Fibroblast of skin of left quadriceps (primary cell): Measurements from ENCODE around the gene EML2.
"Not testable (repeated sequence)": the region's sequence is repeated elsewhere in the genome, so short reads cannot be mapped to it uniquely, and the experiment has no call there.

Experiments used
- DNase-seq, 2 experiments: peaks; one replicate each; pipeline ENCODE4 v3.0.0-alpha.2; 2013; ENCODE audit warnings: low read depth in 2 of 2

EML2 gene

DNA sequence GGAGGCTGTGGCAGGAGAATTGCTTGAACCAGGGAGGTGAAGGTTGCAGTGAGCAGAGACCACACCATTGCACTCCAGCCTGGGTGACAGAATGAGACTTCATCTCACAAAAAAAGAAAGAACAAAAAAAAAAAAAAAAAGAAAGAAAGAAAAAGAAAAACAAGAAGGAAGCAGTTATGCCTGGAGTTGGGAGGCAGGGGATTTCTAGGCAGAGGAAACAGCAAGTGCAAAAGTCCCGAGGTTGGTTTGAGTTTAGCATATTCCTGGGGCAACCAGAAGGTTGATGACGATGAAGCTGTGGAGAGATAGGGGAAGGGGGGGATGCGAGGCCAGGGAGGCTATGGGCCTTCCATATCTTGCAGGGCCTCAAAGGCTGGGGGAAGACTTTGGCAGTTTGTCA, 11.5 kb upstream of the EML2 start:
- no peak for DNase-seq

DNA sequence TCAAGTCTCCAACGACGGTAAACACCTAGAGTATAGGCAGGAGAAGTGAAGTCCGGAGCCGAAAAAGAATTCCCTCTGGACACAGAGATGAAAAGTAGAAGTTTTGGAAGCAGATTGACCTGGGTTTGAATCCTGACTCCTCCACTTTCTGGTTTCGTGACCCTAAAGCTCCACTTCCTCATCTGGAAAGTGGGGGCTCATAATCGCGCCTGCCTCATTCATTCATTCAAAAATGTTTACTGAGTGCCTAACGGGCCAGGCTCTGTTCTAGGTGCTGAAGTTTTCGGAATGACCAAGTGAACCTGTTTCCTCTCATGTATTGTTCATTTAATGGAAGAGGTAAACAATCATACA, 7.1 kb upstream of the EML2 start:
- DNase-seq = no peak

DNA sequence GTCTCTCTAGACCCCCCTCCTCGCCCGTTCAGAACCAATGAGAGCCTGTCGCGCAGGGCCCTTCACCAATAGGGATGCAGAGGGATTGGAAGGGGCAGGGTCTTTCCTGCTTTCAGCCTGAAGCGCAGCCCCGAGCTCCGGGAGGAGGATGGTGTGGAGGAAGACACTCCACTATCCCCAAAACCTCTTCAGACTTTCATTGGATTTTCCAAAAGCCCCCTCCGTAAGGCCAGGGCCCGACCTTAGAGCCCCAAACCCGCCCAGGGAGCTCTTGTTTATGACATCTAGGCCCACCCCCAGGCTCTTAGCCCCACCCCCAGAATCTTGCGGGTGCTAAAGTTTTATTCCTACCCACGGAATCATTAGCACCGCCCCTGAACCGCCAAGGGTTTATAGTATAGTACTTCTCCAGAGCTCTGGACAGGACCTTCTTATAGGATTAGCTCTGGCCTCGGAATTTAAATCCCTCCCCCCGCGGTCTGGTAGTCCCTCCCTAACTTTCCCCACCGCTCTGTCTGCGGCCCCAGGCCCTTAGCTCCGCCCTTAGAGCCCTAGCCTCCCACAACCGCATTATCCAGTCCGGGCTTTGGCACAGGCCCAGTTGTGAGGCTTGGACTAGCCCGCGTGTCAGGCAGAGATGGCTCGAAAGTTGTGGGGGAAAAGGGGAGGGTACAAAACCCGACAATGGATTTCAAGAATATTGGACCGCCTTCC, 6.6 kb upstream of the EML2 start:
- peak; percentile 84 to 86 for DNase-seq

DNA sequence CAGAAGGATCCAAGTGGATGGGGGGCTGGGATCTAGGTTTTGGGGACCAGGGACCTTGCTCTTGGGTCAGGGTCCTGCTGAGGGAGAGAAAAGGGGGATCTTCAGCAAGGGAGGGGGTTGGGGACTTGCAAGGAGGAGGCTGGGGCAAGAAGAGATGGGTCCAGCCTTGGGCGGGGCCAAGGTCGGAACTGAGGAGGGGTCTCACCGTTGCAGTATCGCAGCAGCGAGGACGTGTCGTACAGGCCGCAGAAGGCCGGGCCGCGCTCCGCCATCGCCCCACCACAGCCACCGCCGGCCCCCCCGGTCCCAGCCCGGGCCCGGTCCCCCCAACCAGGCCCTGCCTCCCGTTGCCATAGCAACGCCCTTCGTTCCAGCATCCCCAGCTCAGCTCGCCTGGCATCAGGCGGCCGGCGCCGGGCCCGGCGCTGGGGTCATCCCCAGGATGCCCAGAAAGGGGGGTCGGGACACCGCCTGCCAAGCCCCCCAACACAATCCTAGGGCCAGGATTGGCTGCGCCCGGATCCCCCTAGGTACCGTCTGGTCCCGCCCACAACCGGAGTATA, 6.0 kb upstream of the EML2 start:
- no peak for DNase-seq

DNA sequence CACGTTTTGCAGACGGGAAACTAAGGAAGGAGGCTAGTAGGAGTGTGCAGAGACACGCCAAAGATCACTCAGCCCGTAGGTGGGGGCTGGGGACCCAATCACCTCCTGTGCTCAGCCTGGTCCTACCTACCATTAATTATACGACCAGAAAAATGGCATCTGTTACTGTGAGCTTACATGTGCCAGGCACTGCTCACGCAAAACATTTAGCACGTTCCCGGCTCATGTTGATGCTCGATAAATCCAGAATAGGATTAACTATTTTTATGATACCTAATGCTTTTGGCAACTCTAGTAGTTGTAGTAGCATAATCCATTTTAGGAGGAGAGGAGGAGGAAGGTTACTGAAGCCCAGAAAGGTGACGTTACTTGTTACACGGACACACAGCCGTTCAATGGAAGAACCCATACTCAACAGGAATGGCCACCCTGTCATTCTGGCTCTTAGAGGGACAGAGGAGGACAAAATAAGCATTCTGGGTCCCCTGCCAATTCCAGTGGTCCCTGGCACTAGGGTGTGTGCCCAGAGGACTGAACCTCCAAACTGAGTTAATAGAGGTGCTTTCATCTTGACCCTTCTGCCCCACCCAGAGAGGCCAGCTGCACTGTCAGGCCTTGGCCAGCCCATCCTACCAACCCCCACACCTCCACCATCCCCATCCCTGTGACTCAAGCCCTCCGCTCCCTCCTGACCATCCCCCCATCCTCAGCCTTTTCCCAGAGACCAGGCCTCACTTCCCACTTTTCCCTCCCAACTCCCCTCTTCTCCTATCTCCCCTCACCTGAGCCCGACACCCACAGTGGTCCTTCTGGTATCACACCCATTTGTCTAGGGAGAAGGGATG, 5.0 kb upstream of the EML2 start:
- DNase-seq = no peak

- DNase-seq = peak; percentile 49 to 52
These were observed 4.1 kb upstream of the EML2 start for GRCh38 chr19:45643024-45643926.

GRCh38 chr19:45641274-45642105, 2.3 kb upstream of the EML2 start:
- no peak for DNase-seq

- no peak for DNase-seq
These were observed 1.7 kb upstream of the EML2 start for GRCh38 chr19:45640849-45641273.

- no peak for DNase-seq
These were observed 1.1 kb downstream of the EML2 start for GRCh38 chr19:45637890-45638667.

GRCh38 chr19:45636902-45637301, 2.3 kb downstream of the EML2 start:
- DNase-seq = no peak

GRCh38 chr19:45636275-45636674, 2.9 kb downstream of the EML2 start:
- DNase-seq = no peak

DNA sequence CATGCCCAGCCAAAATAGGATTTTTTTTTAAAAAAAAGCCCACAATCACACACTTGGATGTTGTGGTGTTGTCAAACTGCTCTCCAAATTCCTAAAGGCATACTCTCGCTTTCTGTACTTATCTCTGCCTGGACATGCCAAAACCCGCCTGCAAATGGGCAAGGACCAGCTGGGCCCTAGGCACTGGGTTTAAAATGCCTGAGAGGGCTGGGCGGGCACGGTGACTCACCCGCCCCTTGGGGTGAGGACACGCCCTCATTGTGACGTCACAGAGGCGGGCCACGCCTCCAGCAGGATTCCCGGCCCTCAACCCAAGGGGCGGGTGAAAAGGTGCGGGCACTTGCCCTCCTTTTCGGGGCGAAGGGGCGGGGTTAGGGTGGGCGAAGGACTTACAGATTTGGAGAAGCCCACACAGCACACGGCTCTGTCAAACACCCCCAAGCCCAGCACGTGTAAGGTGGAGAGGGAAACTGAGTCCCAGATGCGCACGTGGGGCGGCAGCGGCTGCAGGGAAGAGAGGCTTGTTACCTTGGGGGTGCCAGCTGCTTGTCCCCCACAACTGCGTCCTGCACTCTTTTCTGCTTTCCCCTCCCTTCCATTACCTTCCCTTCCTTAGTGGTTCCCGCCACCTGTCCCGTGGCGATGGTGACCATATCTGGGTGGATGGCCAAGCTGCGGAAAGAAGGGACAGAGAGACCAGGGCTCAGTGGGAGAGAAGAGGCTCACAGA, 6.6 kb downstream of the EML2 start:
- DNase-seq = peak; percentile 53 to 57

GRCh38 chr19:45630463-45630862, 8.7 kb downstream of the EML2 start:
- peak; percentile 88 to 89 for DNase-seq

DNA sequence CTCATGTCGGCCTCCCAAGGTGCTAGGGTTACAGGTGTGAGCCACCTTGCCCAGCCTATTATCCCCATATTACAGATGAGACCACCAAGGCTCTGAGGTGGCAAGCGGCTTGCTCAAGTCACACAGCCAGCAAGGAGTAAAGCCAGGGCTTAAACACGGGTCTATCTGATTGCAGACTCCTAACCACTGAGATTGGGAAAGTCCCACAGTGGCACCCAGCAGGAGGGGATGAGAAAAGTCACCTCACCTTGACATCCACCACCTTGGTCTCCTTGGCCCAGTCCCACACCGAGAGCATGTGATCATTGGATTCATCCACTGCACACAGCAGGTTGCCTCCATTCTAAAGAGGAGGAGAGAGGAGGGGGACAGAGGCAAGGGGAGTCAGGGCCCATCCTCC, 9.5 kb downstream of the EML2 start:
- no peak for DNase-seq

GRCh38 chr19:45628219-45628618, 11.0 kb downstream of the EML2 start:
- not testable (repeated sequence) for DNase-seq

- no peak for DNase-seq
These were observed 15.2 kb downstream of the EML2 start for GRCh38 chr19:45623984-45624383.

DNA sequence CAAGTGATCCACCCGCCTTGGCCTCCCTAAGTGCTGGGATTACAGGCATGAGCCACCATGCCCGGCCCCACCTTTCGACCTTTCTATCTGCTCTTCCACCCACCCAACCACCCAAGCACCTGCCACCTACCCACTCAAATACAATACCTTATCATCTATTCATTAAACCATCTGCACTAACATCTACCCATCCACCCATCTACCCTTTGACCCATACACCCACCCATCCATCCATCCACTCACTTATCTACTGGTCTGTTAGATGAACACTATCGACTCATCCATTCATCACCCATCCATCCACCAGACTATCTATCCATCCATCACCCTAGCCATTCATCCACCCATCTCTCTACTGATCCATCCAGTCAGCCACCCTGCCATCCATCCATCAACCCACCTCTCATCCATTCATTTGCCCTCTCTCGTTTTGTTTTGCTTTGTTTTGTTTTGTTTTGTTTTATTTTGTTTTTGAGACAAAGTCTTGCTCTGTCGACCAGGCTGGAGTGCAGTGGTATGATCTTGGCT, 17.2 kb downstream of the EML2 start:
- DNase-seq = no peak

- DNase-seq = no peak
These were observed 17.8 kb downstream of the EML2 start for GRCh38 chr19:45621389-45621788.

- DNase-seq = no peak
These were observed 22.5 kb downstream of the EML2 start for GRCh38 chr19:45616704-45617017.
